Glutamatergic neuron (in vitro differentiated cells): Measurements from ENCODE around the gene ARPP21. TPM values are rescaled to one million over a fixed set of nuclear protein-coding genes. Genes with fewer than 3 reads are reported as not detected.

ENCODE experiments used
- DNase-seq: peaks from one replicate; pipeline ENCODE4 v3.0.0; 2022
- H3K27ac Mint-ChIP-seq: one replicate; pipeline ENCODE4 v1.8.0; 2020; ENCODE audit warnings: mild to moderate bottlenecking, mixed read lengths, inconsistent platforms; ENCODE audit not compliant: unreplicated experiment
- H3K27me3 Mint-ChIP-seq: one replicate; pipeline ENCODE4 v1.8.0; 2020; ENCODE audit warnings: mild to moderate bottlenecking, moderate library complexity, mixed read lengths, inconsistent platforms; ENCODE audit not compliant: unreplicated experiment
- H3K36me3 Mint-ChIP-seq: one replicate; pipeline ENCODE4 v1.8.0; 2020; ENCODE audit warnings: mild to moderate bottlenecking, mixed read lengths, inconsistent platforms; ENCODE audit not compliant: unreplicated experiment
- H3K4me1 Mint-ChIP-seq: one replicate; pipeline ENCODE4 v1.8.0; 2020; ENCODE audit warnings: mild to moderate bottlenecking, low read depth, mixed read lengths, inconsistent platforms; ENCODE audit not compliant: unreplicated experiment
- H3K4me3 Mint-ChIP-seq: one replicate; pipeline ENCODE4 v1.8.0; 2020; ENCODE audit warnings: mild to moderate bottlenecking, mixed read lengths, inconsistent platforms; ENCODE audit not compliant: unreplicated experiment
- H3K9me3 Mint-ChIP-seq: one replicate; pipeline ENCODE4 v1.8.0; 2020; ENCODE audit warnings: mild to moderate bottlenecking, moderate library complexity, mixed read lengths, inconsistent platforms; ENCODE audit not compliant: unreplicated experiment
- CTCF ChIP-seq: fragments of 200-600 bp; sonication (generic); IDR thresholded peaks from one replicate; pipeline ENCODE4 v1.5.0; 2021; ENCODE audit not compliant: partially characterized antibody, unreplicated experiment
- total RNA-seq: library from RNA; stranded (reverse); fragmentation: NEBNext Ultra II Directional; extraction: Animal tissue kit (Norgen Biotek cat#: 25700); gene quantifications from one replicate; pipeline ENCODE4 v1.2.1, GENCODE V29; 2021; ENCODE audit not compliant: unreplicated experiment

ARPP21 gene
- total RNA-seq, 1 donor from 2014 or later, result 10.3 TPM

GRCh38 chr3:35746492-35746891 is 107.2 kb downstream of the ARPP21 start:
- peaks cover 4% of the 10 kb centered on the region for H3K27me3 Mint-ChIP-seq
- peaks cover 54% of the 10 kb centered on the region for H3K4me1 Mint-ChIP-seq
- H3K27ac Mint-ChIP-seq, result no peak overlapping the region
- peaks cover 5% of the 10 kb centered on the region for H3K9me3 Mint-ChIP-seq
- no peak overlapping the region for H3K4me3 Mint-ChIP-seq
- no peak for DNase-seq
- no peaks in the 10 kb centered on the region for H3K36me3 Mint-ChIP-seq
- no peak for TF ChIP-seq CTCF

DNA sequence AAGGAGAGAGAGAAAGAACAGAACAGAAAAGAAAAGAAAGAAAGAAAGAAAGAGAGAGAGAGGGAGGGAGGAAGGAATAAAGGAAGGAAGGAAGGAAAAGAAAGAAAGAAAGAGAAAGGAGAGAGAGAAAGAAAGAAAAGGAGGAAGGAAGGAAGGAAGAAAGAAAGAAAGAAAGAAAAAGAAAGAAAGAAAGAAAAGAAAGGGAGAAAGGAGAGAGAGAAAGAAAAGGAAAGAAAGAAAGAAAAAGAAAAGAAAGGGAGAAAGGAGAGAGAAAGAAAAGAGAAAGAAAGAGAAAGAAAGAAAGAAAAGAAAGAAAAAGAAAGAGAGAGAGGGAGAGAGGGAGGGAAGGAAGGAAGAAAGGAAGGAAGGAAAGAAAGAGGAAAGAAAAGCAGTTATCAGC is 108.8 kb downstream of the ARPP21 start:
- no peak for DNase-seq
- H3K27ac Mint-ChIP-seq, result peak overlapping the region; percentile 67
- H3K4me3 Mint-ChIP-seq, result no peak overlapping the region
- TF ChIP-seq CTCF, result no peak
- peaks cover 5% of the 10 kb centered on the region for H3K9me3 Mint-ChIP-seq
- H3K36me3 Mint-ChIP-seq, result no peaks in the 10 kb centered on the region
- peaks cover 60% of the 10 kb centered on the region for H3K4me1 Mint-ChIP-seq
- H3K27me3 Mint-ChIP-seq, result peaks cover 4% of the 10 kb centered on the region

GRCh38 chr3:35751207-35751606 is 111.9 kb downstream of the ARPP21 start:
- H3K27me3 Mint-ChIP-seq, result no peaks in the 10 kb centered on the region
- TF ChIP-seq CTCF, result no peak
- H3K4me1 Mint-ChIP-seq, result peaks cover 61% of the 10 kb centered on the region
- no peak overlapping the region for H3K4me3 Mint-ChIP-seq
- DNase-seq, result no peak
- no peaks in the 10 kb centered on the region for H3K9me3 Mint-ChIP-seq
- no peaks in the 10 kb centered on the region for H3K36me3 Mint-ChIP-seq
- H3K27ac Mint-ChIP-seq, result no peak overlapping the region

GRCh38 chr3:35757991-35758757 is 118.8 kb downstream of the ARPP21 start:
- no peak for DNase-seq
- Mint-ChIP-seq H3K27ac (peak overlapping the region; percentile 95), H3K36me3 (no peaks in the 10 kb centered on the region), H3K27me3 (peaks cover 4% of the 10 kb centered on the region), H3K4me1 (peaks cover 74% of the 10 kb centered on the region), H3K4me3 (peak overlapping the region; percentile 53), H3K9me3 (peaks cover 6% of the 10 kb centered on the region)
- TF ChIP-seq CTCF, result no peak

DNA sequence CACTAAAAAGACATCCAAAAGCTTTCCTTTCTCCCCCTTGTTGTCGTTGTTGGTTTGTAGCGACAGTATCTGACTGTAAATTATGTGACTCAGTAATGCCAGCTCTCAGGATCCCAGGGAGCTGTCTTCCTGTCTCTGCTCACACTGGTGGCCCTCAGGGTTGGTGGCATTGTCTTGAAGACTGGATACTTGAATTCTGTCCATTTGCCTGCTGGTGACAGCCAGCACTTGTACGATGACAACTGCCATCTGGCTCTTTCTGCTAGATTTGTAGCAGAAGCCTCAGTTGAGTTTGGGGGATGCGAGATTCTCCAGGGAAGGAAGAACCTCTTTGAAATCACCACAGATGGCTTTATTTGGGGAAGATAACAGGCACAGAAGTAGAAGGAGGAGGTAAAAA is 120.8 kb downstream of the ARPP21 start:
- Mint-ChIP-seq H3K36me3 (no peaks in the 10 kb centered on the region), H3K27me3 (peaks cover 4% of the 10 kb centered on the region), H3K4me3 (peak overlapping the region; percentile 66), H3K9me3 (peaks cover 6% of the 10 kb centered on the region), H3K27ac (peak overlapping the region; percentile 95), H3K4me1 (peaks cover 70% of the 10 kb centered on the region)
- DNase-seq, result peak; percentile 47
- no peak for TF ChIP-seq CTCF
